EL (cell line): ENCODE data around the gene ANKRD13A.
"Not testable (repeated sequence)": the region's sequence is repeated elsewhere in the genome, so short reads cannot be mapped to it uniquely, and the experiment has no call there.

Source experiments
- DNase-seq: peaks from one replicate; pipeline ENCODE4 v3.0.0-alpha.2; 2016

The ANKRD13A gene

DNA sequence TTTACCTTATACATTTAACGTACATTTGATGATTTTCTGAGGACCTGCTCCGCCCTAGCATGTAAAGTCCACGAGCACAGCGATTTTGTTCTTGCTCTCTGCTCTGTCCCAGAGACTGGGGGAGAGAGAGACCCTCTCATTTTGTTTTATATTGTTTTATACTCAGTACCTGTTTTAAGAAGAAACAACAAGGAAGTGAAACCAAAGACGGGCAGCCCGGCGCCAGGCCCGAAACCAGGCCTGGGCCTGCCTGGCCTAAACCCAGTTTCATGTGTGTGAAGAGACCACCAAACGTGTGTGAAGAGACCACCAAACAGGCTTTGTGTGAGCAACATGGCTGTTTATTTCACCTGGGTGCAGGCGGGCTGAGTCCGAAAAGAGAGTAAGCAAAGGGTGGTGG is 49.8 kb downstream of the ANKRD13A start:
- DNase-seq: not testable (repeated sequence)

- not testable (repeated sequence) for DNase-seq
Measured at GRCh38 chr12:110049666-110050065, 50.4 kb downstream of the ANKRD13A start.

GRCh38 chr12:110050927-110051326 is 51.7 kb downstream of the ANKRD13A start:
- no peak for DNase-seq

GRCh38 chr12:110055375-110056352 is 56.4 kb downstream of the ANKRD13A start:
- DNase-seq: peak; percentile 92

- DNase-seq: not testable (repeated sequence)
Measured at GRCh38 chr12:110056643-110057042, 57.4 kb downstream of the ANKRD13A start.

GRCh38 chr12:110058875-110059615 is 59.8 kb downstream of the ANKRD13A start:
- no peak for DNase-seq

DNA sequence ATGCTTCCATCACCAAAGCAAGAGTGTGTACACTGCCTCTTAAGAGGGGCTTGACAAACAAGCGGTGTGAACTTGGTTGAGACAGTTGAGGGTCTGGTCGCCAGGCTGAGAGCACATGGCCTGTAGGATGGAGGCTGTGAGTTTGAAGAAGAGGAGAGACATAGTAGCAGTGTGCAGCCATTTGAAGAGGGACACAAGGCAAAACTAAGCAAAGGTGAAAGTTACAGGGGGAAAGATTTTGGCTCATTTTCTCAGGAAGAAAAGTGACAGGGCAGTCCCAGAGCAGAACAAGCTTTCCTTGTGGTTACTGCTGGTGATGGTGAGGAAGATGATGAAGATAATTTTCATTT is 60.4 kb downstream of the ANKRD13A start:
- DNase-seq: no peak

DNA sequence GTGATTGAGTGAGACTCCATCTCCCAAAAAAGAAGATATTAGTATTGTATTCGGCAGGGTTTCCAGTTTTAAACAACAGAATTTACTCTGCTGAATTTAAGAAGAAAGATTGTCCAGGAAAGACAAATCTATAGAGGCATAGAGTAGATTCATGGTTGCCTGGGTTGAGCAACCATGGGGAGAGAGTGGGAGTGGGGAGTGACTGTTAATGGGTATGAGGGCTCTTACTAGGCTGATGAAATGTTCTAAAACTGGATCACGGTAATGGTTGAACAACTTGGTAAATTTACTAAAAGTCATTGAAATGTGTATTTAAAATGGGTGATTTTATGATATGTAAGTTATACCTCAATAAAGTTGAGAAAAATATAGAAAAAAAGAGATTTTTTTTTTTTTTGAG is 63.0 kb downstream of the ANKRD13A start:
- DNase-seq: no peak

GRCh38 chr12:110065540-110065939 is 66.3 kb downstream of the ANKRD13A start:
- no peak for DNase-seq

- DNase-seq: no peak
Measured at GRCh38 chr12:110067531-110067930, 68.3 kb downstream of the ANKRD13A start.

- DNase-seq: not testable (repeated sequence)
Measured at GRCh38 chr12:110068115-110068514, 68.9 kb downstream of the ANKRD13A start.

DNA sequence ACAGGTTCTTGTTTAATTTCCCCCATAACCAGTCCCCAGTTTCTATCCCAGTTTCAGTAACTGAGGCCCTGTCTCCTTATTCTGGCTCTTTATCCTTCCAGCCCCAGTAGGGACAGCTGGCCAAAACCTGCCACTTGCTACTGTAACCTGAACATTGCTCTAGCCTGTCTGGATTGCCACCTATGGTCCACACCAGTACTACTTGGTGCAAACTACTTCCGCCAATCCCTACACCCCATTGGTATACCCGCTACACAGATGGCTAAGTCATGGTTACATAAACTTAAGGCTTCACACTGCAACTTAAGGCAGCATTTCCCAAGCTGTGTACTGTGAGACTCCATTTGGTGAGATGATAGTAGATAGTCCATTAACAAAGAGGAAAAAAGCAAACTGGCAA is 69.4 kb downstream of the ANKRD13A start:
- no peak for DNase-seq

DNA sequence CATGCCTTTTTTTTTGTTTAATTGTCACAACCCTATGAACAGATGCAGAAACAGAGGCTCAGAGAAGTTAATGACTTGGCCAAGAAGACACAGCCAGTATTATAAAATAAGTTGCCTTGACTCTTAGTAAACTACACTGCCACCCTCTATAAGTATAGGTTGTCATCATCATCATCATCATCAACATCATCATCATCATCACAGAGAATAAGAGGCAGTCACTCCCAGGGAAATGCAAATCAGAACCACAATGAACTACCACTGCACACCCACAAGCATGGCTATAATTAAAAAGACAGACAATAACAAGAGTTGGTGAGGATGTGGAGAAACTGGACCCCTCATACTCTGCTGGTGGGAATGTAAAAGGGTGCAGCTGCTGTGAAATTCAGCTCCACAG is 72.3 kb downstream of the ANKRD13A start:
- DNase-seq: no peak

- no peak for DNase-seq
Measured at GRCh38 chr12:110071967-110072366, 72.7 kb downstream of the ANKRD13A start.

- DNase-seq: not testable (repeated sequence)
Measured at GRCh38 chr12:110072636-110073035, 73.4 kb downstream of the ANKRD13A start.

GRCh38 chr12:110073049-110073831 is 74.0 kb downstream of the ANKRD13A start:
- DNase-seq: peak; percentile 35

- DNase-seq: no peak
Measured at GRCh38 chr12:110074089-110074488, 74.9 kb downstream of the ANKRD13A start.

DNA sequence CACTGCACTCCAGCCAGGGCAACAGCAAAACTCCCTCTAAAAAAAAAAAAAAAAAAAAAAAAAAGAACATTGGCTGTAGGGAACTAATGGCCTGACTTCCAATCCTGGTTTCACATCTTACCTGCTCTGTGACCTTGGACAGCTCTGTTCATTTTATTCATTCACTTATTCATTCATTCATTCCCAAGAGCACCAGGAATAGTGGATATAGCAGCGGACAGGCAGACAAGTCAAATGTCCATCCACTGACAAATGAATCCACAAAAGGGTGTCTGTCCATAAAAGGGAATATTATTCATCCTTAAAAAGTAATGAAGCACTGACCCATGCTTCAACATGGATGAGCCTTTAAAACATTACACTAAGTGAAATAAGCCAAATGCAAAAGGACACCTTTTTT is 76.7 kb downstream of the ANKRD13A start:
- DNase-seq: no peak

- no peak for DNase-seq
Measured at GRCh38 chr12:110077800-110078199, 78.6 kb downstream of the ANKRD13A start.

DNA sequence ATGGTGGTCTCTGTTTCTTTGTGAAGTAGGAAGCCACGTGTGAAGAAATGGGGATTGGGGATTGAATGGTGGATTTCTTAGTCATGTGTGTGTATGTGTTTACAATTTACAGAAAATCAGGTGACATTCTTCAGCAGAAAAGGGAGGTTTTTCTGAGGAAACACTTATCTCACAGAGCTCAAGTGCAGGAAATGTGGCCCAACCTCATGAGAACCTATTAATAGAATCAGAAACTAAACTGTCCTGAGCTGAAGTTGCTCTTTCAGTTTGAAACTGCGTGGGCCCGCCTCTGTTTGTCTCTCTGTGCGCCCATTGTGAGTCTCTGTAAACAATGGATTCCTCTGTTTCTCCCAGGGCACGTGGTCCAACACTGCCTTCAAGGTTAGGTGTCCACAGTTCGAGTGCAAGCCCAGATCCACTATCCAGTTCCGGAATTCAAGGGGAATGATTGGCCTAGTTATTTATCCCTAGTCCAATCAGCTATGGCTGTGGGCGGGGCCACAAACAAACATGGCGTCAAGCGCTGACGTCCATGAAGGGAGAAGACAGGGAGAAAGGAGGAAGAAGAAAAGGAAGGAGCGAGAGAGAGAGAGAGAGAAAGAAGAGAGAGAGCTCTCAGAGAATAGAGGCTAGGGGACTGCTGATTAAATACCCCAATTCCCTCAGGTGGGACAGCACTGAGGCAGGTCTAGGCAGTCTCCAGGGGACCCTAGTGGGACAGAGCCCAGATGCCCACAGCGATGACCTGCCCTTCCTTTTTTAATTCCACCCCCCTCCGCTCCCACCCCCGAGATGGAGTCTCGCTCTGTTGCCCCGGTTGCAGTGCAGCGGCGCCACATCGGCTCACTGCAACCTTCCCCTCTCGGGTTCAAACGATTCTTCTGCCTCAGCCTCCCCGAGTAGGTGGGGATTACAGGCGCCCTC is 80.5 kb downstream of the ANKRD13A start:
- no peak for DNase-seq

GRCh38 chr12:110080410-110080809 is 81.2 kb downstream of the ANKRD13A start:
- DNase-seq: no peak
